ENCODE measurements around the gene SUGCT.

The SUGCT gene

DNA sequence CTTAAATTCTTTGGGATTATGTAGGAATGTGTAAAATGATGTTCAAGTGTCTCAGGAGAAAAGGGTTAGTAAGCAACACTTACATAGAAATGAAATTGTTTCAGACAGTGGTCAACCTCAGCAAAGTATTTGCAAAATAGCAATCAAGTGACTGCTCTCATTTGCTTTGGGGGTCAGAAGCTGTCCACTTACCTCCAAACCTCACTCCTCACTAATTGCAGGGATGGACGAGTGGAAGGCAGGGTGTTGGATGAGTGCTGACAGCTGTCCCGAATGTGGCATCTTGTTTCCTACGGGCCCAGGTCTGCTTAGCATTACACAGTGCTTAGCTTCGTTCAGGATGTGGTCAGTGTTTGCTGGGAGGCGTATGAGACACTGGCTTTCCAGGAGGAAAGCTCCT, 437.0 kb downstream of the SUGCT start:
- no peak overlapping the region for H2AFZ ChIP-seq (ENCODE audit: low read length)

GRCh38 chr7:40572810-40573465, 438.1 kb downstream of the SUGCT start:
- H3K27me3 ChIP-seq (replicated peaks; ENCODE audit: insufficient read depth, low read length) = no peaks in the 10 kb centered on the region
- H3K9me3 ChIP-seq (replicated peaks; ENCODE audit: insufficient read depth, low read length) = no peaks in the 10 kb centered on the region
- no peak overlapping the region for H3K27ac ChIP-seq (ENCODE audit: low read length)
- H3K36me3 ChIP-seq (replicated peaks; ENCODE audit: insufficient read depth, low read length) = no peaks in the 10 kb centered on the region
- H3K79me2 ChIP-seq (ENCODE audit: low read length) = no peaks in the 10 kb centered on the region
- H3K9ac ChIP-seq (ENCODE audit: low read length) = no peak overlapping the region
- no peaks in the 10 kb centered on the region for H3K4me1 ChIP-seq (ENCODE audit: low read length)
- TF ChIP-seq EZH2 (optimal IDR thresholded peaks at IDR 0.05; ENCODE audit: low read depth, low read length) = no peak
- no peak for TF ChIP-seq CTCF (IDR thresholded peaks at IDR 0.05; ENCODE audit: low read length)
- TF ChIP-seq EZH2phosphoT487 (IDR thresholded peaks at IDR 0.05; ENCODE audit: low read length) = no peak
- no peak for DNase-seq
- H3K4me2 ChIP-seq (ENCODE audit: low read depth, low read length) = no peak overlapping the region
- no peak overlapping the region for H2AFZ ChIP-seq (ENCODE audit: low read length)
- H3K4me3 ChIP-seq (ENCODE audit: low read length) = no peak overlapping the region
- no peaks in the 10 kb centered on the region for H4K20me1 ChIP-seq (ENCODE audit: insufficient read depth, low read length)
- no peaks in the 10 kb centered on the region for H3K9me2 ChIP-seq (replicated peaks; ENCODE audit: insufficient read depth, low read length)
- no peaks in the 10 kb centered on the region for H3F3A ChIP-seq (ENCODE audit: insufficient read depth, low read length)

More for the DNA sequence above, 437.0 kb downstream of the SUGCT start:
- DNase-seq = no peak
- Histone ChIP-seq H3K27ac (ENCODE audit: low read length) (no peak overlapping the region), H4K20me1 (ENCODE audit: insufficient read depth, low read length) (no peaks in the 10 kb centered on the region), H3K36me3 (replicated peaks; ENCODE audit: insufficient read depth, low read length) (no peaks in the 10 kb centered on the region), H3K4me2 (ENCODE audit: low read depth, low read length) (no peak overlapping the region), H3K9ac (ENCODE audit: low read length) (no peak overlapping the region), H3K4me1 (ENCODE audit: low read length) (no peaks in the 10 kb centered on the region), H3K9me2 (replicated peaks; ENCODE audit: insufficient read depth, low read length) (no peaks in the 10 kb centered on the region), H3F3A (ENCODE audit: insufficient read depth, low read length) (no peaks in the 10 kb centered on the region), H3K79me2 (ENCODE audit: low read length) (no peaks in the 10 kb centered on the region), H3K27me3 (replicated peaks; ENCODE audit: insufficient read depth, low read length) (no peaks in the 10 kb centered on the region), H3K9me3 (replicated peaks; ENCODE audit: insufficient read depth, low read length) (no peaks in the 10 kb centered on the region), H3K4me3 (ENCODE audit: low read length) (no peak overlapping the region)
- TF ChIP-seq CTCF (IDR thresholded peaks at IDR 0.05; ENCODE audit: low read length) = no peak
- no peak for TF ChIP-seq EZH2phosphoT487 (IDR thresholded peaks at IDR 0.05; ENCODE audit: low read length)
- TF ChIP-seq EZH2 (optimal IDR thresholded peaks at IDR 0.05; ENCODE audit: low read depth, low read length) = no peak

- Histone ChIP-seq H3K4me1 (ENCODE audit: low read length) (no peaks in the 10 kb centered on the region), H2AFZ (ENCODE audit: low read length) (no peak overlapping the region), H4K20me1 (ENCODE audit: insufficient read depth, low read length) (no peaks in the 10 kb centered on the region), H3K79me2 (ENCODE audit: low read length) (no peaks in the 10 kb centered on the region), H3K9ac (ENCODE audit: low read length) (no peak overlapping the region), H3K27me3 (replicated peaks; ENCODE audit: insufficient read depth, low read length) (no peaks in the 10 kb centered on the region), H3K4me2 (ENCODE audit: low read depth, low read length) (no peak overlapping the region), H3K36me3 (replicated peaks; ENCODE audit: insufficient read depth, low read length) (no peaks in the 10 kb centered on the region), H3K9me3 (replicated peaks; ENCODE audit: insufficient read depth, low read length) (no peaks in the 10 kb centered on the region), H3K4me3 (ENCODE audit: low read length) (no peak overlapping the region), H3F3A (ENCODE audit: insufficient read depth, low read length) (no peaks in the 10 kb centered on the region), H3K27ac (ENCODE audit: low read length) (no peak overlapping the region), H3K9me2 (replicated peaks; ENCODE audit: insufficient read depth, low read length) (no peaks in the 10 kb centered on the region)
- no peak for DNase-seq
- no peak for TF ChIP-seq EZH2 (optimal IDR thresholded peaks at IDR 0.05; ENCODE audit: low read depth, low read length)
- TF ChIP-seq EZH2phosphoT487 (IDR thresholded peaks at IDR 0.05; ENCODE audit: low read length) = no peak
- no peak for TF ChIP-seq CTCF (IDR thresholded peaks at IDR 0.05; ENCODE audit: low read length)
These were observed 444.6 kb downstream of the SUGCT start for GRCh38 chr7:40579401-40579800.
